ENCODE data around the gene DRD4.
"Not testable (repeated sequence)": the region's sequence is repeated elsewhere in the genome, so short reads cannot be mapped to it uniquely, and the experiment has no call there.

Gene DRD4

DNA sequence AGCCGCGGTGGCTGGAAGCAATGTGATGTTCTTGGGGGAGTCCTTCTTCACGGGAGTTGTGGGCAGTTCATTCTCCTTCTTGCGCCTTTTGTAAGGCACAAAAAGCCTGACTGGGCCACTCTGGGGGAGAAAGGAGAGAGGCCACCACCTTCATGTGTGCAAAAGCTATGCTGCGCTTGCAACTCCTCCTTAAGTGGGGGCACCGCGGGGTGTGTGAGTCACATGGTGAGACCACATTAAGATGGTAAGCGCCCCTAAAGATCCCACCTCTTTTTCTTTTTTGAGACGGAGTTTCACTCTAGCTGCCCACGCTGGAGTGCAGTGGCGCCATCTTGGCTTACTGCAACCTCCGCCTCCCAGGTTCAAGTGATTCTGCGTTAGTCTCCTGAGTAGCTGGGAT is 43.9 kb downstream of the DRD4 start:
- no peak overlapping the region for H3K4me3 ChIP-seq (ENCODE audit: low read depth, low read length)
- TF ChIP-seq, protein P1, sequence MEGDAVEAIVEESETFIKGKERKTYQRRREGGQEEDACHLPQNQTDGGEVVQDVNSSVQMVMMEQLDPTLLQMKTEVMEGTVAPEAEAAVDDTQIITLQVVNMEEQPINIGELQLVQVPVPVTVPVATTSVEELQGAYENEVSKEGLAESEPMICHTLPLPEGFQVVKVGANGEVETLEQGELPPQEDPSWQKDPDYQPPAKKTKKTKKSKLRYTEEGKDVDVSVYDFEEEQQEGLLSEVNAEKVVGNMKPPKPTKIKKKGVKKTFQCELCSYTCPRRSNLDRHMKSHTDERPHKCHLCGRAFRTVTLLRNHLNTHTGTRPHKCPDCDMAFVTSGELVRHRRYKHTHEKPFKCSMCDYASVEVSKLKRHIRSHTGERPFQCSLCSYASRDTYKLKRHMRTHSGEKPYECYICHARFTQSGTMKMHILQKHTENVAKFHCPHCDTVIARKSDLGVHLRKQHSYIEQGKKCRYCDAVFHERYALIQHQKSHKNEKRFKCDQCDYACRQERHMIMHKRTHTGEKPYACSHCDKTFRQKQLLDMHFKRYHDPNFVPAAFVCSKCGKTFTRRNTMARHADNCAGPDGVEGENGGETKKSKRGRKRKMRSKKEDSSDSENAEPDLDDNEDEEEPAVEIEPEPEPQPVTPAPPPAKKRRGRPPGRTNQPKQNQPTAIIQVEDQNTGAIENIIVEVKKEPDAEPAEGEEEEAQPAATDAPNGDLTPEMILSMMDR (IDR thresholded peaks at IDR 0.05; ENCODE audit: low read depth, low read length), result no peak
- no peak for DNase-seq (ENCODE audit: low read depth)

DNA sequence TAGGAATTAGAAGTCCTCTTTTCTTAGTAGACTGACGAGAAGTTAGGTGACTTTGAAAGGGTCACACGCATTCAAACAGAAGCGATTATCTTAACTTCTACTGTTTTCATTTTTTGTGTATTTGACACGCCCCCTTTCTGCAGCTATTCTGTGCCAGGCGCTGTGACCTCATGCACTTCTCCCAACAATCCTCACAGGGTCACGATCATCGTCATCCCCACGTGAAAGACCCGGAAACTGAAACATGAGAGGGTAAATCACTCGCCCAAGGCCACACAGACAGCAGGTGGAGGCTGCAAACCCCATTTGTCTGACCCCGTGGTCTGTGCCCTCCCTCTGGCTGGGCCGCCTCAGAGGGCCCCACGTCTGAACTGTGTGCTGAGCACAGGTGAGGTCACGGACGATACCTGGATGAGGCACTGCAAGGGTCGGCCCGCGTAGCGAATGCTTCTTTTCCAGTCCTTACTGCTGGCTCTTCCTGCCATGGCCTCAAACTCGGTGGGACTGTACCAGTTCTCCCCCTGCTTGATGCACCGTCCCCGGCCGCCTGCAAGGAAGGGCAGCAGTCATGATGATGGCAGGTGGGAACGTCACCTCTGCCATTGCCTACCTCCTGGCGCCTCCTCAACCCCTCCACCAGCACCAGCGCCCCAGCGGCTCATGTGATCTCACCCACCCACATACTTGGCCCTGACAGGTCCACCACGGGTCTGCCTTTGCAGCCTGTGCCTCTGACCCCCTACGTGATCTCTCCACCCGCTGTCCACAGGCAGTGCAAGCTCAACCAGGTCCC is 49.6 kb downstream of the DRD4 start:
- no peak overlapping the region for H3K4me3 ChIP-seq (ENCODE audit: low read depth, low read length)
- TF ChIP-seq, protein P1 (IDR thresholded peaks at IDR 0.05; ENCODE audit: low read depth, low read length), result no peak
- no peak for TF ChIP-seq POLR2A (IDR thresholded peaks at IDR 0.05; ENCODE audit: extremely low read depth, insufficient read length)
- TF ChIP-seq MYC (IDR thresholded peaks at IDR 0.05; ENCODE audit: low read depth, low read length), result no peak
- TF ChIP-seq, protein P2, sequence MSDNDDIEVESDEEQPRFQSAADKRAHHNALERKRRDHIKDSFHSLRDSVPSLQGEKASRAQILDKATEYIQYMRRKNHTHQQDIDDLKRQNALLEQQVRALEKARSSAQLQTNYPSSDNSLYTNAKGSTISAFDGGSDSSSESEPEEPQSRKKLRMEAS (IDR thresholded peaks at IDR 0.05; ENCODE audit: low read depth, low read length), result no peak
- no peak for DNase-seq (ENCODE audit: low read depth)

GRCh38 chr11:687751-688150 is 50.7 kb downstream of the DRD4 start:
- DNase-seq (ENCODE audit: low read depth), result no peak
- no peak overlapping the region for H3K4me3 ChIP-seq (ENCODE audit: low read depth, low read length)
- TF ChIP-seq, protein P1 (IDR thresholded peaks at IDR 0.05; ENCODE audit: low read depth, low read length), result no peak

- TF ChIP-seq, protein P1 (IDR thresholded peaks at IDR 0.05; ENCODE audit: low read depth, low read length), result no peak
- TF ChIP-seq, protein P2 (IDR thresholded peaks at IDR 0.05; ENCODE audit: low read depth, low read length), result no peak
- TF ChIP-seq POLR2A (IDR thresholded peaks at IDR 0.05; ENCODE audit: extremely low read depth, insufficient read length), result no peak
- TF ChIP-seq MYC (IDR thresholded peaks at IDR 0.05; ENCODE audit: low read depth, low read length), result no peak
- no peak for DNase-seq (ENCODE audit: low read depth)
- no peak overlapping the region for H3K4me3 ChIP-seq (ENCODE audit: low read depth, low read length)
Measured at GRCh38 chr11:688681-689080, 51.6 kb downstream of the DRD4 start.

DNA sequence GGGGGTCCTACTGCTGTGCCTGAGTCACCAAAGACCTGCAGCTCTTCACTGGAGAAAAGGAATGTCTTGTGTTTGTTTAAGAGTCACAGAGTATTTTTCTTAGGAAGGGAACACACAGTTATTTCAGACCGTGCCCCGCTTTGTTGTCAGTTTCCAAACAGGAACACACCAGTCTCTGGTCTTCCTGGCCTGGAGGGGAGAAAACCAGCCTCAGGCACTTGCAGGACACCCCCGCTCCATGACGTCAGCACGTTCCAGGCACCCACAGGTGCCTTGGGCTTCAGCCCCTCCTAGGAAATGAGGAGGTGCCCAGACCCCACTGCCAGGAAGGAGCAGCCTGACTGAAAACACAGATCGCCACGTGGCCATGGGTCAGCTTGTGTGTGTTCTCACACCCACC is 52.6 kb downstream of the DRD4 start:
- no peak for DNase-seq (ENCODE audit: low read depth)
- H3K4me3 ChIP-seq (ENCODE audit: low read depth, low read length), result no peak overlapping the region
- TF ChIP-seq POLR2A (IDR thresholded peaks at IDR 0.05; ENCODE audit: extremely low read depth, insufficient read length) (no peak), MYC (IDR thresholded peaks at IDR 0.05; ENCODE audit: low read depth, low read length) (no peak)
- TF ChIP-seq, protein P1 (IDR thresholded peaks at IDR 0.05; ENCODE audit: low read depth, low read length), result no peak
- TF ChIP-seq, protein P2 (IDR thresholded peaks at IDR 0.05; ENCODE audit: low read depth, low read length), result no peak

- not testable (repeated sequence) for H3K4me3 ChIP-seq (ENCODE audit: low read depth, low read length); DNase-seq (ENCODE audit: low read depth)
Measured at GRCh38 chr11:690244-690643, 53.2 kb downstream of the DRD4 start.

Measured in NB4 (cell line).